ENCODE results near the gene TBL1Y.

TBL1Y gene

GRCh38 chrY:6977783-6978182 is 67.3 kb downstream of the TBL1Y start:
- H3K27ac ChIP-seq (ENCODE audit: low read depth, low read length), result no peak overlapping the region
- no peak overlapping the region for H2BK5ac ChIP-seq (ENCODE audit: low read depth, low read length, poor library complexity)
- H2AFZ ChIP-seq (ENCODE audit: insufficient read depth, low read length, poor library complexity), result no peak overlapping the region
- H3K36me3 ChIP-seq (ENCODE audit: control insufficient read depth in 1 of 2, insufficient read depth in 2 of 2, low read length in 2 of 2), result no peaks in the 10 kb centered on the region
- no peak overlapping the region for H4K12ac ChIP-seq (ENCODE audit: low read depth, low read length)
- no peak overlapping the region for H4K91ac ChIP-seq (ENCODE audit: low read depth, low read length)
- H3K79me1 ChIP-seq (ENCODE audit: low read length), result no peaks in the 10 kb centered on the region
- no peak overlapping the region for H3K18ac ChIP-seq (ENCODE audit: low read length)
- no peak overlapping the region for H2BK12ac ChIP-seq (ENCODE audit: low read length)
- H3K4me2 ChIP-seq (ENCODE audit: low read length), result no peak overlapping the region
- peaks cover under 1 to 3% of the 10 kb centered on the region in 2 experiments for H3K4me1 ChIP-seq (ENCODE audit: control insufficient read depth in 1 of 2, insufficient read depth in 2 of 2, low read length in 2 of 2)
- WGBS (ENCODE audit: extremely low coverage, insufficient coverage, insufficient read length), result no CpG with 5 or more reads among the region's 5 CpGs
- H3K4me3 ChIP-seq (ENCODE audit: low read depth, low read length), result no peak overlapping the region
- H2AK5ac ChIP-seq (ENCODE audit: low read length), result no peak overlapping the region
- no peak overlapping the region for H3K4ac ChIP-seq (ENCODE audit: low read depth, low read length)
- no peaks in the 10 kb centered on the region for H3K79me2 ChIP-seq (ENCODE audit: control insufficient read depth, insufficient read depth, low read length, poor library complexity)
- H3K9ac ChIP-seq (ENCODE audit: low read length), result no peak overlapping the region
- H3K23ac ChIP-seq (ENCODE audit: low read length), result no peak overlapping the region
- H4K8ac ChIP-seq (ENCODE audit: low read depth, low read length), result no peak overlapping the region
- H3K27me3 ChIP-seq (ENCODE audit: insufficient read depth, low read length), result no peaks in the 10 kb centered on the region
- H3K14ac ChIP-seq (ENCODE audit: low read length), result no peak overlapping the region
- no peak overlapping the region for H2BK120ac ChIP-seq (ENCODE audit: insufficient read depth, low read length, poor library complexity)
- H3K9me3 ChIP-seq (ENCODE audit: insufficient read depth, low read depth, low read length), result no peaks in the 10 kb centered on the region
- no peak for DNase-seq

GRCh38 chrY:6983221-6983620 is 72.7 kb downstream of the TBL1Y start:
- Histone ChIP-seq H4K91ac (ENCODE audit: low read depth, low read length) (no peak overlapping the region), H3K79me1 (ENCODE audit: low read length) (no peaks in the 10 kb centered on the region), H3K23ac (ENCODE audit: low read length) (no peak overlapping the region), H2BK12ac (ENCODE audit: low read length) (no peak overlapping the region), H2AFZ (ENCODE audit: insufficient read depth, low read length, poor library complexity) (no peak overlapping the region), H2BK5ac (ENCODE audit: low read depth, low read length, poor library complexity) (no peak overlapping the region), H3K4ac (ENCODE audit: low read depth, low read length) (no peak overlapping the region), H2BK120ac (ENCODE audit: insufficient read depth, low read length, poor library complexity) (no peak overlapping the region), H3K9me3 (ENCODE audit: insufficient read depth, low read depth, low read length) (no peaks in the 10 kb centered on the region), H4K8ac (ENCODE audit: low read depth, low read length) (no peak overlapping the region), H3K27ac (ENCODE audit: low read depth, low read length) (no peak overlapping the region), H3K18ac (ENCODE audit: low read length) (no peak overlapping the region), H3K4me2 (ENCODE audit: low read length) (no peak overlapping the region), H3K36me3 (ENCODE audit: control insufficient read depth in 1 of 2, insufficient read depth in 2 of 2, low read length in 2 of 2) (no peaks in the 10 kb centered on the region), H3K14ac (ENCODE audit: low read length) (no peak overlapping the region), H3K9ac (ENCODE audit: low read length) (no peak overlapping the region), H3K79me2 (ENCODE audit: control insufficient read depth, insufficient read depth, low read length, poor library complexity) (no peaks in the 10 kb centered on the region), H3K4me1 (ENCODE audit: control insufficient read depth in 1 of 2, insufficient read depth in 2 of 2, low read length in 2 of 2) (no peaks in the 10 kb centered on the region), H3K4me3 (ENCODE audit: low read depth, low read length) (no peak overlapping the region), H3K27me3 (ENCODE audit: insufficient read depth, low read length) (no peaks in the 10 kb centered on the region), H2AK5ac (ENCODE audit: low read length) (no peak overlapping the region), H4K12ac (ENCODE audit: low read depth, low read length) (no peak overlapping the region)
- DNase-seq, result no peak
- no CpG with 5 or more reads among the region's 3 CpGs for WGBS (ENCODE audit: extremely low coverage, insufficient coverage, insufficient read length)

- no peak overlapping the region for H2BK12ac ChIP-seq (ENCODE audit: low read length)
- H2BK120ac ChIP-seq (ENCODE audit: insufficient read depth, low read length, poor library complexity), result no peak overlapping the region
- no peak overlapping the region for H3K4ac ChIP-seq (ENCODE audit: low read depth, low read length)
- H3K36me3 ChIP-seq (ENCODE audit: control insufficient read depth in 1 of 2, insufficient read depth in 2 of 2, low read length in 2 of 2), result no peaks in the 10 kb centered on the region
- WGBS (ENCODE audit: extremely low coverage, insufficient coverage, insufficient read length), result no CpG with 5 or more reads among the region's 1 CpG
- H4K12ac ChIP-seq (ENCODE audit: low read depth, low read length), result no peak overlapping the region
- no peak overlapping the region for H3K4me2 ChIP-seq (ENCODE audit: low read length)
- H3K14ac ChIP-seq (ENCODE audit: low read length), result no peak overlapping the region
- no peak overlapping the region for H3K27ac ChIP-seq (ENCODE audit: low read depth, low read length)
- no peak overlapping the region for H4K8ac ChIP-seq (ENCODE audit: low read depth, low read length)
- no peak overlapping the region for H3K9ac ChIP-seq (ENCODE audit: low read length)
- H2BK5ac ChIP-seq (ENCODE audit: low read depth, low read length, poor library complexity), result no peak overlapping the region
- H3K4me3 ChIP-seq (ENCODE audit: low read depth, low read length), result no peak overlapping the region
- no peaks in the 10 kb centered on the region for H3K9me3 ChIP-seq (ENCODE audit: insufficient read depth, low read depth, low read length)
- no peak overlapping the region for H3K18ac ChIP-seq (ENCODE audit: low read length)
- H3K27me3 ChIP-seq (ENCODE audit: insufficient read depth, low read length), result no peaks in the 10 kb centered on the region
- H3K23ac ChIP-seq (ENCODE audit: low read length), result no peak overlapping the region
- no peak overlapping the region for H2AFZ ChIP-seq (ENCODE audit: insufficient read depth, low read length, poor library complexity)
- no peaks in the 10 kb centered on the region for H3K4me1 ChIP-seq (ENCODE audit: control insufficient read depth in 1 of 2, insufficient read depth in 2 of 2, low read length in 2 of 2)
- H2AK5ac ChIP-seq (ENCODE audit: low read length), result no peak overlapping the region
- H3K79me2 ChIP-seq (ENCODE audit: control insufficient read depth, insufficient read depth, low read length, poor library complexity), result no peaks in the 10 kb centered on the region
- DNase-seq, result no peak
- H4K91ac ChIP-seq (ENCODE audit: low read depth, low read length), result no peak overlapping the region
- no peaks in the 10 kb centered on the region for H3K79me1 ChIP-seq (ENCODE audit: low read length)
Measured at GRCh38 chrY:6987811-6988210, 77.3 kb downstream of the TBL1Y start.

- no peak for DNase-seq
- Histone ChIP-seq H3K27me3 (ENCODE audit: insufficient read depth, low read length) (no peaks in the 10 kb centered on the region), H3K4ac (ENCODE audit: low read depth, low read length) (no peak overlapping the region), H2BK5ac (ENCODE audit: low read depth, low read length, poor library complexity) (no peak overlapping the region), H3K27ac (ENCODE audit: low read depth, low read length) (no peak overlapping the region), H3K18ac (ENCODE audit: low read length) (no peak overlapping the region), H3K9me3 (ENCODE audit: insufficient read depth, low read depth, low read length) (no peaks in the 10 kb centered on the region), H3K9ac (ENCODE audit: low read length) (no peak overlapping the region), H3K4me2 (ENCODE audit: low read length) (no peak overlapping the region), H2BK12ac (ENCODE audit: low read length) (no peak overlapping the region), H4K8ac (ENCODE audit: low read depth, low read length) (no peak overlapping the region), H2AK5ac (ENCODE audit: low read length) (no peak overlapping the region), H4K12ac (ENCODE audit: low read depth, low read length) (no peak overlapping the region), H3K36me3 (ENCODE audit: control insufficient read depth in 1 of 2, insufficient read depth in 2 of 2, low read length in 2 of 2) (no peaks in the 10 kb centered on the region), H2BK120ac (ENCODE audit: insufficient read depth, low read length, poor library complexity) (no peak overlapping the region), H4K91ac (ENCODE audit: low read depth, low read length) (no peak overlapping the region), H3K23ac (ENCODE audit: low read length) (no peak overlapping the region), H2AFZ (ENCODE audit: insufficient read depth, low read length, poor library complexity) (no peak overlapping the region), H3K79me2 (ENCODE audit: control insufficient read depth, insufficient read depth, low read length, poor library complexity) (no peaks in the 10 kb centered on the region), H3K14ac (ENCODE audit: low read length) (no peak overlapping the region), H3K4me1 (ENCODE audit: control insufficient read depth in 1 of 2, insufficient read depth in 2 of 2, low read length in 2 of 2) (no peaks in the 10 kb centered on the region), H3K4me3 (ENCODE audit: low read depth, low read length) (no peak overlapping the region), H3K79me1 (ENCODE audit: low read length) (no peaks in the 10 kb centered on the region)
- no CpG with 5 or more reads among the region's 6 CpGs for WGBS (ENCODE audit: extremely low coverage, insufficient coverage, insufficient read length)
Measured at GRCh38 chrY:6989886-6990620, 79.6 kb downstream of the TBL1Y start.

All from trophoblast cell (in vitro differentiated cells and primary cell).